Measurements from ENCODE around the gene KIF4B.
A peak's percentile ranks its signal among the peaks of the same experiment; 100 is the strongest.
"Not testable (repeated sequence)": the region's sequence is repeated elsewhere in the genome, so short reads cannot be mapped to it uniquely, and the experiment has no call there.

The KIF4B gene

DNA sequence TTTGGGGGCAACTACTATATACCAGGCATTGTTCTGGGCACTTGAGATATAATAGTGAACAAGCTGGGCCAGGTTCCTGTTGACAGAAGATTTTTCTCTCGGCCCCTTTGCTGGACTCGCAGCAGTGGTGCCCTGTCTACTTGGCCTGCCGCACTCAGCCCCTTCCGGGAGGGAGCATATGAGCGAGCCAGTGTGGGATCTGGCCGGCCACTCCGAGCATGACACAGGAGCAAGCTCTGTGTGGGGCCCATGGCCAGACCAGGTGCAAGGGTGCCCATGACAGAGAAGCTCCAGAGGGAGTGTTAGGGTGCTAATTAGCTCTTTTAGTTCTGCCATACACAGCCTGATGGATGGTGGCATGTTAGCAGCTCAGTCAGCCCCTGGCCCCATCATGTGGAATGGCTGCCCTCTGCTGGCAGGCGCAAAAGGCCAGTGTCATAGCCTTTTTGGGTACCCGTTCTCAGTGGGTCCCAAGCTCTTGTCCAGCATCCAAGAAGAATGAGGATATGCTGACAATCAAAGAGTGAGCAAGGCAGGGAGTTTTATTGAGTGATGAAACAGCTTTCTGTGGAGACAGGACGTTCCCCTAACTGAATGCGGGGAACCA is 9.3 kb upstream of the KIF4B start:
- DNase-seq (ENCODE audit: extremely low read depth, low read depth) = no peak
- TF ChIP-seq, protein P1, sequence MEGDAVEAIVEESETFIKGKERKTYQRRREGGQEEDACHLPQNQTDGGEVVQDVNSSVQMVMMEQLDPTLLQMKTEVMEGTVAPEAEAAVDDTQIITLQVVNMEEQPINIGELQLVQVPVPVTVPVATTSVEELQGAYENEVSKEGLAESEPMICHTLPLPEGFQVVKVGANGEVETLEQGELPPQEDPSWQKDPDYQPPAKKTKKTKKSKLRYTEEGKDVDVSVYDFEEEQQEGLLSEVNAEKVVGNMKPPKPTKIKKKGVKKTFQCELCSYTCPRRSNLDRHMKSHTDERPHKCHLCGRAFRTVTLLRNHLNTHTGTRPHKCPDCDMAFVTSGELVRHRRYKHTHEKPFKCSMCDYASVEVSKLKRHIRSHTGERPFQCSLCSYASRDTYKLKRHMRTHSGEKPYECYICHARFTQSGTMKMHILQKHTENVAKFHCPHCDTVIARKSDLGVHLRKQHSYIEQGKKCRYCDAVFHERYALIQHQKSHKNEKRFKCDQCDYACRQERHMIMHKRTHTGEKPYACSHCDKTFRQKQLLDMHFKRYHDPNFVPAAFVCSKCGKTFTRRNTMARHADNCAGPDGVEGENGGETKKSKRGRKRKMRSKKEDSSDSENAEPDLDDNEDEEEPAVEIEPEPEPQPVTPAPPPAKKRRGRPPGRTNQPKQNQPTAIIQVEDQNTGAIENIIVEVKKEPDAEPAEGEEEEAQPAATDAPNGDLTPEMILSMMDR (IDR thresholded peaks at IDR 0.05; ENCODE audit: low read depth, low read length, missing control alignments) = peak; percentile 49
- no peak overlapping the region for H3K4me3 ChIP-seq (replicated peaks; ENCODE audit: low read depth, low read length)

DNA sequence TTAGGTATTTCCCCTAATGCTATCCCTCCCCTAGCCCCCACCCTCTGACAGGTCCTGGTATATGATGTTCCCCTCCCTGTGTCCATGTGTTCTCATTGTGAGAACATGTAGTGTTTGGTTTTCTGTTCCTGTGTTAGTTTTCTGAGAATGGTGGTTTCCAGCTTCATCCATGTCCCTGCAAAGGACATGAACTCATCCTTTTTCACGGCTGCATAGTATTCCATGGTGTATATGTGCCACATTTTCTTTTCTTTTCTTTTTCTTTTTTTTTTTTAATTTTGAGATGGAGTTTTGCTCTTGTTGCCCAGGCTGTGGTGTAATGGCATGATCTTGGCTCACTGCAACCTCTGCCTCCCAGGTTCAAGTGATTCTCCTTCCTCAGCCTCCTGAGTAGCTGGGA is 7.3 kb upstream of the KIF4B start:
- H3K4me3 ChIP-seq (replicated peaks; ENCODE audit: low read depth, low read length); DNase-seq (ENCODE audit: extremely low read depth, low read depth): not testable (repeated sequence)

GRCh38 chr5:155008669-155009068 is 4.9 kb upstream of the KIF4B start:
- DNase-seq (ENCODE audit: extremely low read depth, low read depth) = no peak
- TF ChIP-seq, protein P1 (IDR thresholded peaks at IDR 0.05; ENCODE audit: low read depth, low read length, missing control alignments) = no peak
- no peak overlapping the region for H3K4me3 ChIP-seq (replicated peaks; ENCODE audit: low read depth, low read length)

- H3K4me3 ChIP-seq (replicated peaks; ENCODE audit: low read depth, low read length) = no peak overlapping the region
- DNase-seq (ENCODE audit: extremely low read depth, low read depth) = no peak
- TF ChIP-seq, protein P1 (IDR thresholded peaks at IDR 0.05; ENCODE audit: low read depth, low read length, missing control alignments) = no peak
Observed at GRCh38 chr5:155010881-155011280, 2.7 kb upstream of the KIF4B start.

DNA sequence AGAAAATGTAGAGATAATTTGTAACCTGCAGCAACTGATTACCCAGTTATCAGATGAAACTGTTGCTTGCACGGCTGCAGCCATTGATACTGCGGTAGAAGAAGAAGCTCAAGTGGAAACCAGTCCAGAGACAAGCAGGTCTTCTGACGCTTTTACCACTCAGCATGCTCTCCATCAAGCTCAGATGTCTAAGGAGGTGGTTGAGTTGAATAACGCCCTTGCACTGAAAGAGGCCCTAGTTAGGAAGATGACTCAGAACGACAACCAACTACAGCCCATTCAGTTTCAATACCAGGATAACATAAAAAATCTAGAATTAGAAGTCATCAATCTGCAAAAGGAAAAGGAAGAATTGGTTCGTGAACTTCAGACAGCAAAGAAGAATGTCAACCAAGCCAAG is 1.7 kb downstream of the KIF4B start:
- no peak overlapping the region for H3K4me3 ChIP-seq (replicated peaks; ENCODE audit: low read depth, low read length)

GRCh38 chr5:155017610-155018009 is 4.1 kb downstream of the KIF4B start:
- TF ChIP-seq, protein P1 (IDR thresholded peaks at IDR 0.05; ENCODE audit: low read depth, low read length, missing control alignments) = no peak
- DNase-seq (ENCODE audit: extremely low read depth, low read depth) = no peak

More for the DNA sequence above, 1.7 kb downstream of the KIF4B start:
- no peak for DNase-seq (ENCODE audit: extremely low read depth, low read depth)
- TF ChIP-seq, protein P1 (IDR thresholded peaks at IDR 0.05; ENCODE audit: low read depth, low read length, missing control alignments) = no peak

DNA sequence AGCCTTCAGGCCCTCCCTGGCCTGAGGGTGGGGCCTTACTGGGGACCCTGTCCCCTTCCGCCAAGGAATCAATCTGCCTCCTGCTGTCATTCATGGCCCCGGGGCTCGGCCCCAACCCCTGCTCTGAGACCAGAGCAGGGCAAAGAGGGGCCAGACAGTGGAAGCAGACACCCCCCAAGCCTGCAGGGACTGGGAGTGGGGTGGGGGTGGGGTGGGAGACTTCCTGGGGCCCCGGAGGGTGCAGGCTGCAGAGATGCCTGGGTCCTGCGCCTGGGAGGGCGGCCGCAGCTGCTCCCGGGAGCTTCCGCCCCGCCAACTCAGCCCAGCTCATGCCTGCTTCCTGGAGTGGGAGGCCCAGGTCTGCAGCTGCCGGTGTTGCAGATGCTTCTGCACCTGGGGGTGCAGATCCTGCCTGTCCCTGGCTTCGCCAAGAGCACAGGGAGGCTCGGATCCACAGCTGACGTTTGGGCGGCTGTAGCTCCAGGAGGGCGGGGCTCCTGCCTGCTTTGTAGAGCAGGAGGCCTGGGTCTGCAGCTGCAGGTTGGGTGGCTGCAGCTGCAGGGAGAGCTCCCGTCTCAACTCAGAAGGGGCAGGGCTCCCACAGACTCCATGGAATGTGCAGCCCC is 6.2 kb downstream of the KIF4B start:
- no peak overlapping the region for H3K4me3 ChIP-seq (replicated peaks; ENCODE audit: low read depth, low read length)
- no peak for DNase-seq (ENCODE audit: extremely low read depth, low read depth)
- TF ChIP-seq, protein P1 (IDR thresholded peaks at IDR 0.05; ENCODE audit: low read depth, low read length, missing control alignments) = no peak

More at GRCh38 chr5:155017610-155018009, 4.1 kb downstream of the KIF4B start:
- H3K4me3 ChIP-seq (replicated peaks; ENCODE audit: low read depth, low read length) = no peak overlapping the region
